ENCODE results near the gene KASH5.

DNA sequence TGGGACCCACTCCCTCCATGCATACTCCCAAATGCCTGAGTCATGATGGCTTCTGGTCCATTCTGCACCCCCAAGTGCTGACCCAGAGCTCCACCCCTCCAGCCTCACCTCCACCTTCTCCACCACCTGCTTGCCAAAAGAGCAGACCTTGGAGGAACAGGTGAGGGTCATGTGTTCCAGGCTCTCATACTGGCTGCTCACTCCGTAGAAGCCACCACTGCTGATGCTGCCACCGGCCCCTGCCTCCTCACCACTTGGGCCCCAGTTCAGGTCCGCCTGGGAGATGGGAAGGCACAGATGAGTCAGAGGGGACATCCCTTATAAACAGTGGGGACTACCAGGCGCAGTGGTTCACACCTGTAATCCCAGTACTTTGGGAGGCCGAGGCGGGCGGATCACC, 44.9 kb upstream of the KASH5 start:
- TF ChIP-seq, protein P1, sequence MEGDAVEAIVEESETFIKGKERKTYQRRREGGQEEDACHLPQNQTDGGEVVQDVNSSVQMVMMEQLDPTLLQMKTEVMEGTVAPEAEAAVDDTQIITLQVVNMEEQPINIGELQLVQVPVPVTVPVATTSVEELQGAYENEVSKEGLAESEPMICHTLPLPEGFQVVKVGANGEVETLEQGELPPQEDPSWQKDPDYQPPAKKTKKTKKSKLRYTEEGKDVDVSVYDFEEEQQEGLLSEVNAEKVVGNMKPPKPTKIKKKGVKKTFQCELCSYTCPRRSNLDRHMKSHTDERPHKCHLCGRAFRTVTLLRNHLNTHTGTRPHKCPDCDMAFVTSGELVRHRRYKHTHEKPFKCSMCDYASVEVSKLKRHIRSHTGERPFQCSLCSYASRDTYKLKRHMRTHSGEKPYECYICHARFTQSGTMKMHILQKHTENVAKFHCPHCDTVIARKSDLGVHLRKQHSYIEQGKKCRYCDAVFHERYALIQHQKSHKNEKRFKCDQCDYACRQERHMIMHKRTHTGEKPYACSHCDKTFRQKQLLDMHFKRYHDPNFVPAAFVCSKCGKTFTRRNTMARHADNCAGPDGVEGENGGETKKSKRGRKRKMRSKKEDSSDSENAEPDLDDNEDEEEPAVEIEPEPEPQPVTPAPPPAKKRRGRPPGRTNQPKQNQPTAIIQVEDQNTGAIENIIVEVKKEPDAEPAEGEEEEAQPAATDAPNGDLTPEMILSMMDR (IDR thresholded peaks at IDR 0.05; ENCODE audit: low read length) = no peak
- no peak for TF ChIP-seq EZH2 (IDR thresholded peaks at IDR 0.05; ENCODE audit: borderline replicate concordance, low read length)
